Liver (tissue), 3 donors: ENCODE measurements around the gene FBLN1.
"Not testable (repeated sequence)": the region's sequence is repeated elsewhere in the genome, so short reads cannot be mapped to it uniquely, and the experiment has no call there.

Experiments used
- EGR1 ChIP-seq, 2 donors: IDR thresholded peaks; 2 replicates each; pipeline ENCODE4 v1.6.1; 2016 to 2018; ENCODE audit warnings: antibody characterized with exemption in 2 of 2, low read depth in 2 of 2
- TF ChIP-seq, protein P1 (sequence below): IDR thresholded peaks from 2 replicates; pipeline ENCODE4 v1.6.1; 2016; ENCODE audit warnings: antibody characterized with exemption
- TF ChIP-seq, protein P2 (sequence below): fragments of 150-350 bp; IDR thresholded peaks from 2 replicates; pipeline ENCODE4 v1.5.1; 2017; ENCODE audit warnings: improper control_type of control experiment, low read depth, low read length; ENCODE audit not compliant: missing input control
- donor health status: healthy.
- donor health status: healthy.

DNA sequence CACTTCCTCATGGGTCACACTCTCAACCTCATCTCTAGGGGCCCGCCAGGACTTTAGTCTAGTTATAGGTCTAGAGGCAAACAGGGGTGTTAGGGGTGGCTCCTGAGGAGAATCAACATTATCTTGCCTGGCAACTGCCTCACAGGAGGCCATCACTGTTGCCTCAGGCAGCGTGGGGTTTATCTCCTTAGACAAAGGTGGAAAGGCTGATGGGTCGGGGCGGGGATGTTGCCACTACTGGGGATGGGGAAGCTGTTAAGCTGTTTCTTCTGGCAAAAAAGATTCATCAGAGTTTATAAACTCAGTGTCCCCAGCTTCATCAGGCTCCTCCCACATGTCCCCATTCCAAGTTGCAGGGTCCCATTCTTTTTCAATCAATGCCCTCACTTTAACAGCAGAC lies 58.1 kb downstream of the FBLN1 start:
- not testable (repeated sequence) for TF ChIP-seq EGR1 (IDR thresholded peaks at IDR 0.05; ENCODE audit: low read depth in 2 of 2)
- TF ChIP-seq, protein P1, sequence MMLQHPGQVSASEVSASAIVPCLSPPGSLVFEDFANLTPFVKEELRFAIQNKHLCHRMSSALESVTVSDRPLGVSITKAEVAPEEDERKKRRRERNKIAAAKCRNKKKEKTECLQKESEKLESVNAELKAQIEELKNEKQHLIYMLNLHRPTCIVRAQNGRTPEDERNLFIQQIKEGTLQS: not testable (repeated sequence)
- TF ChIP-seq, protein P2, sequence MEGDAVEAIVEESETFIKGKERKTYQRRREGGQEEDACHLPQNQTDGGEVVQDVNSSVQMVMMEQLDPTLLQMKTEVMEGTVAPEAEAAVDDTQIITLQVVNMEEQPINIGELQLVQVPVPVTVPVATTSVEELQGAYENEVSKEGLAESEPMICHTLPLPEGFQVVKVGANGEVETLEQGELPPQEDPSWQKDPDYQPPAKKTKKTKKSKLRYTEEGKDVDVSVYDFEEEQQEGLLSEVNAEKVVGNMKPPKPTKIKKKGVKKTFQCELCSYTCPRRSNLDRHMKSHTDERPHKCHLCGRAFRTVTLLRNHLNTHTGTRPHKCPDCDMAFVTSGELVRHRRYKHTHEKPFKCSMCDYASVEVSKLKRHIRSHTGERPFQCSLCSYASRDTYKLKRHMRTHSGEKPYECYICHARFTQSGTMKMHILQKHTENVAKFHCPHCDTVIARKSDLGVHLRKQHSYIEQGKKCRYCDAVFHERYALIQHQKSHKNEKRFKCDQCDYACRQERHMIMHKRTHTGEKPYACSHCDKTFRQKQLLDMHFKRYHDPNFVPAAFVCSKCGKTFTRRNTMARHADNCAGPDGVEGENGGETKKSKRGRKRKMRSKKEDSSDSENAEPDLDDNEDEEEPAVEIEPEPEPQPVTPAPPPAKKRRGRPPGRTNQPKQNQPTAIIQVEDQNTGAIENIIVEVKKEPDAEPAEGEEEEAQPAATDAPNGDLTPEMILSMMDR: not testable (repeated sequence)
